NCI-H1048 (cell line): ENCODE results near the gene CENPW.

Experiments used
- DNase-seq: peaks from one replicate; lab custom pipeline; 2025; lab: John Stamatoyannopoulos, UW

The CENPW gene

GRCh38 chr6:126339796-126340609 is at the start of gene CENPW:
TSS of gene CENPW (plus strand) at chr6:126340115. CDS start at chr6:126340274, 159 bp downstream.
- DNase-seq = peak; percentile 89

- no peak for DNase-seq
Observed at GRCh38 chr6:126293891-126294524, 45.9 kb upstream of the CENPW start.

- DNase-seq = no peak
Observed at GRCh38 chr6:126300126-126300525, 39.8 kb upstream of the CENPW start.

GRCh38 chr6:126300735-126301134 is 39.2 kb upstream of the CENPW start:
- DNase-seq = no peak

- no peak for DNase-seq
Observed at GRCh38 chr6:126302191-126302590, 37.7 kb upstream of the CENPW start.

GRCh38 chr6:126307849-126308248 is 32.1 kb upstream of the CENPW start:
- DNase-seq = no peak

- no peak for DNase-seq
Observed at GRCh38 chr6:126308362-126308761, 31.6 kb upstream of the CENPW start.

- no peak for DNase-seq
Observed at GRCh38 chr6:126312013-126312665, 27.8 kb upstream of the CENPW start.

- no peak for DNase-seq
Observed at GRCh38 chr6:126313941-126314340, 26.0 kb upstream of the CENPW start.

GRCh38 chr6:126318797-126319196 is 21.1 kb upstream of the CENPW start:
- DNase-seq = no peak

GRCh38 chr6:126333729-126334128 is 6.2 kb upstream of the CENPW start:
- DNase-seq = no peak

- no peak for DNase-seq
Observed at GRCh38 chr6:126335210-126335609, 4.7 kb upstream of the CENPW start.

GRCh38 chr6:126337323-126337722 is 2.6 kb upstream of the CENPW start:
- DNase-seq = no peak

GRCh38 chr6:126341126-126341525 is 1.2 kb downstream of the CENPW start:
- no peak for DNase-seq

GRCh38 chr6:126344181-126344580 is 4.3 kb downstream of the CENPW start:
- no peak for DNase-seq

- no peak for DNase-seq
Observed at GRCh38 chr6:126351960-126352359, 12.0 kb downstream of the CENPW start.

GRCh38 chr6:126352514-126352913 is 12.6 kb downstream of the CENPW start:
- no peak for DNase-seq

- no peak for DNase-seq
Observed at GRCh38 chr6:126356526-126356925, 16.6 kb downstream of the CENPW start.

GRCh38 chr6:126359936-126360537 is 20.1 kb downstream of the CENPW start:
- no peak for DNase-seq

- no peak for DNase-seq
Observed at GRCh38 chr6:126361832-126362440, 22.0 kb downstream of the CENPW start.

GRCh38 chr6:126367849-126368248 is 27.9 kb downstream of the CENPW start:
- no peak for DNase-seq

GRCh38 chr6:126372626-126373025 is 32.7 kb downstream of the CENPW start:
- DNase-seq = no peak
